ENCODE data around the gene CYS1. TPM values are rescaled to one million over a fixed set of nuclear protein-coding genes. Genes with fewer than 3 reads are reported as not detected.

Gene CYS1
- total and polyA plus RNA-seq, 2 of the 13 experiments (the other 11 are each of a cell fraction or from before 2014, with no cell fraction given): 0.04 TPM; not detected in 1

- TF ChIP-seq TRAFD1 (CRISPR knock-in tag; IDR thresholded peaks at IDR 0.05; ENCODE audit: borderline replicate concordance) (no peak), ZBTB43 (CRISPR knock-in tag; conservative IDR thresholded peaks at IDR 0.05) (peak; percentile 31; the same call in 1 of the 2 replicates), SMYD3 (CRISPR knock-in tag; IDR thresholded peaks at IDR 0.05) (no peak), HMGXB4 (CRISPR knock-in tag; IDR thresholded peaks at IDR 0.05; ENCODE audit: borderline replicate concordance in 1 of 2, low read depth in 1 of 2) (0 out of 4 replicates have a peak, but pooled peaks of 1 of the 2 experiments have one; percentile 7), JARID2 (CRISPR knock-in tag; IDR thresholded peaks at IDR 0.05; ENCODE audit: insufficient replicate concordance) (no peak), ZNF124 (CRISPR knock-in tag; IDR thresholded peaks at IDR 0.05) (0 out of 2 replicates have a peak, but pooled peaks have one; percentile 31), ZNF10 (CRISPR knock-in tag; IDR thresholded peaks at IDR 0.05; ENCODE audit: borderline replicate concordance, low read depth) (no peak), FOXM1 (CRISPR knock-in tag; IDR thresholded peaks at IDR 0.05) (no peak), PPARG (CRISPR knock-in tag; conservative IDR thresholded peaks at IDR 0.05) (no peak), ZNF264 (CRISPR knock-in tag; IDR thresholded peaks at IDR 0.05) (no peak), ZSCAN29 (CRISPR knock-in tag; conservative IDR thresholded peaks at IDR 0.05) (no peak), HHEX (CRISPR knock-in tag; IDR thresholded peaks at IDR 0.05) (no peak), JUN (CRISPR knock-in tag; IDR thresholded peaks at IDR 0.05) (peak; percentile 81; the same call in 1 of the 2 replicates), LCORL (IDR thresholded peaks at IDR 0.05) (no peak), LCORL (CRISPR knock-in tag; IDR thresholded peaks at IDR 0.05) (no peak), RORA (CRISPR knock-in tag; IDR thresholded peaks at IDR 0.05) (no peak), SOX13 (IDR thresholded peaks at IDR 0.05) (no peak), SOX13 (CRISPR knock-in tag; conservative IDR thresholded peaks at IDR 0.05 in 1 of 2, IDR thresholded peaks at IDR 0.05 in 1 of 2) (peak in 1 of 2 experiments; percentile 44; a peak in 1 of 4 replicates), HOMEZ (CRISPR knock-in tag; IDR thresholded peaks at IDR 0.05; ENCODE audit: low read depth) (no peak), ZNF30 (CRISPR knock-in tag; IDR thresholded peaks at IDR 0.05) (peak; percentile 70; the same call in 1 of the 2 replicates), YY1 (IDR thresholded peaks at IDR 0.05; ENCODE audit: insufficient read depth, insufficient replicate concordance, low read depth, low read length) (no peak), ZNF484 (CRISPR knock-in tag; IDR thresholded peaks at IDR 0.05; ENCODE audit: borderline replicate concordance, low read depth) (no peak; the same call in 1 of the 2 replicates), KDM3A (CRISPR knock-in tag; IDR thresholded peaks at IDR 0.05; ENCODE audit: low read depth) (no peak), SOX6 (IDR thresholded peaks at IDR 0.05) (no peak), SOX6 (CRISPR knock-in tag; IDR thresholded peaks at IDR 0.05) (peak; percentile 26; the same call in 1 of the 2 replicates)
Measured at GRCh38 chr2:10043906-10044601, 36.2 kb downstream of the CYS1 start (continued).

Data from HepG2 (cell line).